NT2/D1 (cell line): ENCODE measurements around the gene IKZF5.

Source experiments
- DNase-seq: peaks from one replicate; pipeline ENCODE4 v3.0.0-alpha.2; 2011; ENCODE audit warnings: low read depth, low spot score
- H3K27me3 ChIP-seq: 2 replicates; pipeline ENCODE4 v1.6.0; 2011; ENCODE audit warnings: mild to moderate bottlenecking; ENCODE audit not compliant: insufficient read length, insufficient read depth
- H3K36me3 ChIP-seq: 2 replicates; pipeline ENCODE4 v1.6.1; 2011; ENCODE audit warnings: mild to moderate bottlenecking, low read length, mixed read lengths; ENCODE audit not compliant: insufficient read depth, insufficient read length
- H3K4me1 ChIP-seq: 2 replicates; pipeline ENCODE4 v1.5.1; 2011; ENCODE audit not compliant: insufficient read depth, insufficient read length
- H3K4me3 ChIP-seq: 2 replicates; pipeline ENCODE4 v1.5.1; 2011; ENCODE audit warnings: low read depth; ENCODE audit not compliant: insufficient read length
- H3K9ac ChIP-seq: 2 replicates; pipeline ENCODE4 v1.6.0; 2011; ENCODE audit warnings: low read depth; ENCODE audit not compliant: insufficient read length
- H3K9me3 ChIP-seq: 2 replicates; pipeline ENCODE4 v1.5.1; 2011; ENCODE audit warnings: mild to moderate bottlenecking, low read length; ENCODE audit not compliant: insufficient read depth
- SUZ12 ChIP-seq: IDR thresholded peaks from 2 replicates; pipeline ENCODE4 v1.6.1; 2011; ENCODE audit not compliant: insufficient read length, insufficient read depth; ENCODE audit errors: extremely low read depth
- YY1 ChIP-seq: IDR thresholded peaks from 2 replicates; pipeline ENCODE4 v1.6.1; 2011; ENCODE audit not compliant: insufficient read length, insufficient read depth
- ZNF274 ChIP-seq: IDR thresholded peaks from 2 replicates; pipeline ENCODE4 v1.6.1; 2011; ENCODE audit warnings: mild to moderate bottlenecking, low read depth, low read length

The IKZF5 gene

GRCh38 chr10:123024540-123024939, 15.9 kb upstream of the IKZF5 start:
- Histone ChIP-seq H3K27me3 (no peaks in the 10 kb centered on the region), H3K4me3 (no peak overlapping the region), H3K36me3 (no peaks in the 10 kb centered on the region), H3K9me3 (no peaks in the 10 kb centered on the region), H3K4me1 (no peaks in the 10 kb centered on the region), H3K9ac (no peak overlapping the region)
- TF ChIP-seq YY1, result no peak
- TF ChIP-seq SUZ12, result no peak
- no peak for TF ChIP-seq ZNF274
- no peak for DNase-seq

- Histone ChIP-seq H3K36me3 (no peaks in the 10 kb centered on the region), H3K4me1 (no peaks in the 10 kb centered on the region), H3K9ac (no peak overlapping the region), H3K9me3 (peaks cover 3% of the 10 kb centered on the region; the same call in 1 of the 2 replicates), H3K4me3 (no peak overlapping the region), H3K27me3 (no peaks in the 10 kb centered on the region)
- no peak for DNase-seq
- TF ChIP-seq ZNF274, result no peak
- no peak for TF ChIP-seq YY1
- no peak for TF ChIP-seq SUZ12
These were observed 12.9 kb upstream of the IKZF5 start for GRCh38 chr10:123021517-123021916.

- no peak overlapping the region for H3K4me3 ChIP-seq
- peaks cover 3% of the 10 kb centered on the region; the same call in 1 of the 2 replicates for H3K9me3 ChIP-seq
- no peaks in the 10 kb centered on the region for H3K36me3 ChIP-seq
- DNase-seq, result no peak
- no peaks in the 10 kb centered on the region for H3K4me1 ChIP-seq
- no peak overlapping the region for H3K9ac ChIP-seq
- no peaks in the 10 kb centered on the region for H3K27me3 ChIP-seq
- TF ChIP-seq SUZ12 (no peak), YY1 (no peak), ZNF274 (no peak)
These were observed 11.5 kb upstream of the IKZF5 start for GRCh38 chr10:123019941-123020703.

- Histone ChIP-seq H3K9me3 (peaks cover 3% of the 10 kb centered on the region; the same call in 1 of the 2 replicates), H3K4me3 (no peak overlapping the region), H3K4me1 (no peaks in the 10 kb centered on the region), H3K27me3 (no peaks in the 10 kb centered on the region), H3K9ac (no peak overlapping the region), H3K36me3 (no peaks in the 10 kb centered on the region)
- DNase-seq, result no peak
- TF ChIP-seq ZNF274 (no peak), SUZ12 (no peak), YY1 (no peak)
These were observed 10.7 kb upstream of the IKZF5 start for GRCh38 chr10:123019264-123019663.

GRCh38 chr10:123018531-123018930, 9.9 kb upstream of the IKZF5 start:
- Histone ChIP-seq H3K27me3 (no peaks in the 10 kb centered on the region), H3K9ac (no peak overlapping the region), H3K36me3 (no peaks in the 10 kb centered on the region), H3K9me3 (peaks cover 3% of the 10 kb centered on the region; the same call in 1 of the 2 replicates), H3K4me3 (no peak overlapping the region), H3K4me1 (no peaks in the 10 kb centered on the region)
- DNase-seq, result no peak
- TF ChIP-seq YY1 (no peak), SUZ12 (no peak), ZNF274 (no peak)

GRCh38 chr10:123017421-123018165, 9.0 kb upstream of the IKZF5 start:
- DNase-seq, result no peak
- Histone ChIP-seq H3K4me3 (no peak overlapping the region), H3K4me1 (no peaks in the 10 kb centered on the region), H3K9ac (no peak overlapping the region), H3K36me3 (no peaks in the 10 kb centered on the region), H3K27me3 (no peaks in the 10 kb centered on the region), H3K9me3 (peaks cover 3% of the 10 kb centered on the region; the same call in 1 of the 2 replicates)
- TF ChIP-seq SUZ12 (no peak), YY1 (no peak), ZNF274 (no peak)

- Histone ChIP-seq H3K9ac (no peak overlapping the region), H3K27me3 (no peaks in the 10 kb centered on the region), H3K36me3 (no peaks in the 10 kb centered on the region), H3K9me3 (peaks cover 3% of the 10 kb centered on the region; the same call in 1 of the 2 replicates), H3K4me1 (no peaks in the 10 kb centered on the region), H3K4me3 (no peak overlapping the region)
- TF ChIP-seq SUZ12 (no peak), YY1 (no peak), ZNF274 (no peak)
- no peak for DNase-seq
These were observed 7.6 kb upstream of the IKZF5 start for GRCh38 chr10:123016228-123016627.
